SH-SY5Y (cell line): ENCODE measurements around the gene TBRG4.

Experiments used
- GATA2 ChIP-seq: IDR thresholded peaks from 2 replicates; pipeline ENCODE4 v1.6.1; 2011; ENCODE audit warnings: mild to moderate bottlenecking, low read depth, low read length
- GATA3 ChIP-seq: IDR thresholded peaks from 2 replicates; pipeline ENCODE4 v1.6.1; 2011; ENCODE audit warnings: low read depth, mild to moderate bottlenecking, low read length, moderate library complexity

DNA sequence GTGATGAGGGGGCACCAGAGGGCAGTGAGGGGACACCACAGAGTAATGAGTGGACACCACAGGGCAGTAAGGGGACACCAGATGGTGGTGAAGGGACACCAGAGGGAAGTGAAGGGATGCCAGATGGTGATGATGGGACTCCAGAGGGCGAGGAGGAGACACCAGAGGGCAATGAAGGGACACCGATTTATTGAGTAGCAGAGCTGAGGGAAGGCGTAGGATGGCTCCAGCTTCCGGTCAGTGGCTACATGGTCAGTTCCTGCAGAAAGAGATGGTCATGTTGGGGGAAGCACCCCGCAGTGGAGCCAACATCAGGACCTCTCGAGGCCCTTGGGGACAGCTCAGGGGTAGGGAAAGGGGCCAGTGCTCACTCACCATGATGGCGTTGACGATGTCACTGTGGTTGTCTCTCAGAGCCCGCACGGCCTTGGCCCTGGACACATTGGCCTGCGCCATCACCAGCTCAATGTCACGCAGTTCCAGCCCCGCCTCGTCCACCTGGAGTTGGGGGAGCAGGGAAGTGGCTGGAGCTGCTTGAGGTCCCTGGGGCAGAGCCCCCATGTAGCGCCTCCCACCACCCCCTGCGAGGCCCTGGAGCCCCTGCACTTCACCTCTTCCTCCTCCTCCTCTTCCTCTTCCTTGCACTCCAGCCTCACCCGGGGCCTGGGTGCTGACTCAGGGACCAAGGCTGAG, 31.1 kb downstream of the TBRG4 start:
- TF ChIP-seq GATA3 (no peak), GATA2 (no peak)
